ENCODE data around the gene CKAP2L.
A peak's percentile ranks its signal among the peaks of the same experiment; 100 is the strongest.

The CKAP2L gene

DNA sequence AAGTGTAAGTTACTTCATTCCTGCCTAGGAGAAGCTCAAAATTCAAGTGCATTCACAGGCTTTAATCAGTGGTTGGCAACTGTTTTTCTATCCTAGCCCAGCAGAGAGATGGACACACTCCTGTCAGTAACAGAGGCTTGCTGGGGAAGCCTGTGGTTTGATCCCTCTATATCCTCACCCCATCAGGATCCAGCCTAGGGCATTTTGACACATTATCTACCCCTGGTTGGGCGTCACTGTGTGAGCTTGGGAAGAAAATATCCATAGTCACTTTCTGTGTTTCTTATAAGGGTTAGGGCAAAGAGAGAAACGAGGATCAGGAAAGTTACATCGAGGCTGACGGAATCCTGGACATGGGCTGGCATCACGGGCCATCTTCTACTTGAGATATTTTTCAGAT, 33.6 kb downstream of the CKAP2L start:
- no peak for TF ChIP-seq CTCF (IDR thresholded peaks at IDR 0.05; ENCODE audit: extremely low read depth, insufficient read depth, missing control alignments)
- no peak for DNase-seq (ENCODE audit: low spot score)
- in situ Hi-C loops (cut with MboI; ENCODE audit: low pct_unique_long_range_greater_than_20kb, low sequenced_read_pairs, unreplicated experiment), result loop anchor here (5.0 kb wide), 1 partner anchor 128 kb away; no protein-coding TSS in a partner anchor

DNA sequence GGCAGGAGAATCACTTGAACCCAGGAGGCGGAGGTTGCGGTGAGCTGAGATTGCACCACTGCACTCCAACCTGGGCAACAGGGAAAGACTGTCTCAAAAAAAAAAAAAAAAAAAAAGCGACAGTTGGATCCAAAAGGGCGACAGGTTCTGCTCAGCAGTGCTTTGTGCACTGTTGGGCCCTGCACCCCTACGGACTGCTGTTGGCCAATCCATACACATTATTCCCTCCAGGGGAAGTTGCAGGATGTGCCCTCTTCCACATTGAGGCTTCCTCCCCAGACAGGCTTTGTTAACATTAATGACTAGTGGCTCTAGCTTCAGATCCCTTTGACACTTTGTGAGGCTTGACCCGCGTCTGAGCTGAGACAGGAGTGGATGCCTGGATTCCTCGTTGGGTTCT, 34.2 kb downstream of the CKAP2L start:
- no peak for TF ChIP-seq CTCF (IDR thresholded peaks at IDR 0.05; ENCODE audit: extremely low read depth, insufficient read depth, missing control alignments)
- no peak for DNase-seq (ENCODE audit: low spot score)
- in situ Hi-C loops (cut with MboI; ENCODE audit: low pct_unique_long_range_greater_than_20kb, low sequenced_read_pairs, unreplicated experiment), result loop anchor here (5.0 kb wide), 1 partner anchor 128 kb away; no protein-coding TSS in a partner anchor

- DNase-seq (ENCODE audit: low spot score), result peak; percentile 7
- no peak for TF ChIP-seq CTCF (IDR thresholded peaks at IDR 0.05; ENCODE audit: extremely low read depth, insufficient read depth, missing control alignments)
- in situ Hi-C loops (cut with MboI; ENCODE audit: low pct_unique_long_range_greater_than_20kb, low sequenced_read_pairs, unreplicated experiment), result loop anchor here (10.0 kb wide), 1 partner anchor 104 kb away; no protein-coding TSS in a partner anchor
These were observed 35.8 kb downstream of the CKAP2L start for GRCh38 chr2:112728378-112729175.

- no peak for TF ChIP-seq CTCF (IDR thresholded peaks at IDR 0.05; ENCODE audit: extremely low read depth, insufficient read depth, missing control alignments)
- in situ Hi-C loops (cut with MboI; ENCODE audit: low pct_unique_long_range_greater_than_20kb, low sequenced_read_pairs, unreplicated experiment), result loop anchor here (10.0 kb wide), 1 partner anchor 103 kb away; no protein-coding TSS in a partner anchor
These were observed 36.4 kb downstream of the CKAP2L start for GRCh38 chr2:112728029-112728362.

DNA sequence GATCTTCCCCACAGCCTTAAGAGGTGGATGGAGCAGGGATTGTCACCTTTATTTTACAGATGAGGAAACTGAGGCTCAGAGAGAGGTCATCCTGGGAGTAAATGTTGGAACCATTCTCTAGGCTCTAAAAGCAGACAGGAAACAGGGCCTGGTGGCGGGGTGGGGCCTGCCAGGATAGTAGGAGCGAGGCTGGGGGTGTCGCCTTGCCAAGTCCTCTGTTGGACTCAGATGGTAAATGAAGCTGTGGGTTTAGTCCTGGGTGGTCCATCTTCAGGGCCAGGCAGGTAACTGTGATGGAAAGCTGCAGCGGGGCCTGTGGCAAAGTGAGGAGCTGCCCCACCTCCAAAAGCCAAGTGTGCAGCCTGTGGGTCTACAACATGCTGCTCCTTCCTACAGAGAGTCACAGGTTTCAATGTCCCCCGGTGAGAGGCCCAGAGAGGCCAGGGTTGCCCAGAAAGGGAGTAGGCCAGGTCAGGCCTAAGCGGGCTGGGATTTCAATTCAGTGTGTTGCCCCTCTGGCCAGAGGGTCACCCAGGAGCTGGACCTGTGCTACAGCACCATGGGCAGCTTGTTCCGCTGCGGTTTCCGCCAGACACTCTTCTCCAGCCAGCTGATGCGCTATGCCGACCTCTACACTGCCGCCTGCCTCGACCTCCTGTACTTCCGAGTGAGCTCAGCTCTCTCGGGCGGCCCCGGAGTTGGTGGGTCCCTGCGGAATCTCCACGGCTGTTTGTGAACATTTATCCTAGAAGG, 37.0 kb downstream of the CKAP2L start:
- in situ Hi-C loops (cut with MboI; ENCODE audit: low pct_unique_long_range_greater_than_20kb, low sequenced_read_pairs, unreplicated experiment), result loop anchor here (10.0 kb wide), 1 partner anchor 103 kb away; no protein-coding TSS in a partner anchor
- TF ChIP-seq CTCF (IDR thresholded peaks at IDR 0.05; ENCODE audit: extremely low read depth, insufficient read depth, missing control alignments), result no peak
- peak; percentile 9 for DNase-seq (ENCODE audit: low spot score)

More at GRCh38 chr2:112728029-112728362, 36.4 kb downstream of the CKAP2L start:
- no peak for DNase-seq (ENCODE audit: low spot score)

DNA sequence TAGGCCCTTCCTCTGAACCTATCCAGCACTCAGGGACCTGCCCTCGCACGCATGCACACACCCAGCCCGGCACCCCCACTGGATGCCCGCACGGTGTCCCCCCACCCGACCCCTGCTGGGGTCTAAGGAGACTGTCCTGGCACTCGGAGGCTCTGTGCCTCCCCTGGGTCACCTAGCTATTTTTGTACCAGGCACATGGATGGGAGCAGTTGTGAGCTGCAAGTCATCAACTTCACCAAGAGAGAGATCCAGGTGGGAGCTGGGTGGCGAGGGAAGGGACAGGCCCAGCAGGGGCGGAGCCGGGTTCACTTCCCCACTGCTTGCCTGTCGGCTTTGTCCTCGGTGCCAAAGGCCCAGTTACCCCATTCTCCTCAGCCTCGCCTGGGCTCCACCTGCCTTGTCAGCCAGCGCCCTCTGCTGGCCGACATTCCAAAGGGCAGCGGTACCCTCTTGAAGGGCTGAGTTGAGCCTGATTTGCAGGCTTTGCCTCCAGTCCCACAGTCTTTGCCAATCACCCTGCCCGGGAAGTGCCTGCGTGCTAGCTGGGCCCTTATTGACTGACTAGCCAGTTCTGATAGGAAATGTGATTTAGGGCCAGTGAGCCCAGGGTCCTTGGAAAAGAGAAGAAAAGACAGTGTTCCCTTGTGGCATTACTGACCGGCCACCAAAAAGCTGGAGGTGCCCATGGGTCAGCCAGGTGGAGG, 37.8 kb downstream of the CKAP2L start:
- in situ Hi-C loops (cut with MboI; ENCODE audit: low pct_unique_long_range_greater_than_20kb, low sequenced_read_pairs, unreplicated experiment), result loop anchor here (10.0 kb wide), 1 partner anchor 102 kb away; no protein-coding TSS in a partner anchor
- DNase-seq (ENCODE audit: low spot score), result peak; percentile 91
- peak; percentile 99 for TF ChIP-seq CTCF (IDR thresholded peaks at IDR 0.05; ENCODE audit: extremely low read depth, insufficient read depth, missing control alignments)
